Mucosa of descending colon (tissue), 3 donors: ENCODE measurements around the gene ARHGAP21. TPM values are rescaled to one million over a fixed set of nuclear protein-coding genes. Genes with fewer than 3 reads are reported as not detected.
A peak's percentile ranks its signal among the peaks of the same experiment; 100 is the strongest.
"Not testable (repeated sequence)": the region's sequence is repeated elsewhere in the genome, so short reads cannot be mapped to it uniquely, and the experiment has no call there.

ENCODE experiments used
- ATAC-seq: fragments of 200-7000 bp; cut with Tn5 transposase; one replicate; pipeline ENCODE4 v1.9.1; 2020; ENCODE audit warnings: mild to moderate bottlenecking, moderate library complexity
- DNase-seq, 3 donors: peaks; one replicate each; pipeline ENCODE4 v3.0.0-alpha.2; 2020
- H3K36me3 ChIP-seq: fragments of 200-600 bp; one replicate; pipeline ENCODE4 v1.8.0; 2021; ENCODE audit warnings: low read depth, mild to moderate bottlenecking
- H3K4me1 ChIP-seq: fragments of 200-600 bp; one replicate; pipeline ENCODE4 v1.8.0; 2021; ENCODE audit warnings: low read depth, mild to moderate bottlenecking
- H3K4me3 ChIP-seq: fragments of 200-600 bp; one replicate; pipeline ENCODE4 v1.8.0; 2021; ENCODE audit warnings: mild to moderate bottlenecking
- H3K9me3 ChIP-seq: fragments of 200-600 bp; one replicate; pipeline ENCODE4 v1.8.0; 2021; ENCODE audit warnings: mild to moderate bottlenecking
- intact Hi-C, 2 donors: fragments of 100-400 bp; cut with DNase I in 1 of 2; cut with micrococcal nuclease in 1 of 2; formaldehyde crosslinking; loops; one replicate each; pipeline versions ENCODE4 v1.11.0 to v1.11.1; 2022; cut with DNase I, micrococcal nuclease
- total RNA-seq, 3 donors: library from RNA; stranded (reverse); fragmentation: NEBNext Ultra II Directional in 2 of 3; extraction: Animal tissue kit (Norgen Biotek cat#: 25700) in 2 of 3; gene quantifications; one replicate each; pipeline versions ENCODE4 v1.2.1 to v1.2.4, GENCODE V29; 2021 to 2023
- TF ChIP-seq, protein P1 (sequence below): fragments of 200-600 bp; IDR thresholded peaks from one replicate; pipeline ENCODE4 v1.8.0; 2022; ENCODE audit warnings: antibody characterized with exemption, mild to moderate bottlenecking
- donor health status: DM: no; HTN: no; CAD: no; lungs with moderate emphysema.
- donor health status: DM: no; HTN: no; CAD: no.
- donor health status: DM: no; HTN: yes; CAD: no.

The ARHGAP21 gene
- total RNA-seq, 3 donors from 2014 or later = 91.3 to 127 (median 109) TPM

DNA sequence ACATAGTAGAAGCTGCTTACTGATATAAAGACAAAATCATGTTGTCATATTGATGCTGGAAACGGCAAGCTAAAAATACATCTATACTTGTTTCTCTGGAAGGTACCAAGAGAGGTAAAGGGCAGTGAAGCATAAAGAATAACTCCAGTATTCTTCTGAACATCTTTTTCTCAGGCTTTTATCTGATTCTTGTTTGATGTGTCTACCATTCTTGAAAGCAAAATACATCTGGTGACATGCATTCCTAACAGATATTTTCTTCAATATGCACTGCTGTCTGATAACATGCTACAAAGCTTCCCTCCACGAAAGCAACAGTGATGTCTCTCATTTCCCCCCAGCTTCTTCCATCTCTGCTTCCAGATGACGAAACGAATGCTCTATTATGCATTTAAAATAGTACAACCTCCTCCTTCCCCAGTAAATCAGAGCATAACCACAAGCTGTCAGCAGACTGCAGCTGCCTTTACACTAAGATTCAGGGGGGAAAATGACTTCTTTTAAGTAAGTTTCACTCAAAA lies 100.8 kb downstream of the ARHGAP21 start:
- Histone ChIP-seq H3K9me3 (no peaks in the 10 kb centered on the region), H3K36me3 (no peaks in the 10 kb centered on the region), H3K4me3 (no peak overlapping the region), H3K4me1 (no peaks in the 10 kb centered on the region)
- intact Hi-C loops = no loop called here
- no peak for DNase-seq
- no peak for ATAC-seq
- TF ChIP-seq, protein P1, sequence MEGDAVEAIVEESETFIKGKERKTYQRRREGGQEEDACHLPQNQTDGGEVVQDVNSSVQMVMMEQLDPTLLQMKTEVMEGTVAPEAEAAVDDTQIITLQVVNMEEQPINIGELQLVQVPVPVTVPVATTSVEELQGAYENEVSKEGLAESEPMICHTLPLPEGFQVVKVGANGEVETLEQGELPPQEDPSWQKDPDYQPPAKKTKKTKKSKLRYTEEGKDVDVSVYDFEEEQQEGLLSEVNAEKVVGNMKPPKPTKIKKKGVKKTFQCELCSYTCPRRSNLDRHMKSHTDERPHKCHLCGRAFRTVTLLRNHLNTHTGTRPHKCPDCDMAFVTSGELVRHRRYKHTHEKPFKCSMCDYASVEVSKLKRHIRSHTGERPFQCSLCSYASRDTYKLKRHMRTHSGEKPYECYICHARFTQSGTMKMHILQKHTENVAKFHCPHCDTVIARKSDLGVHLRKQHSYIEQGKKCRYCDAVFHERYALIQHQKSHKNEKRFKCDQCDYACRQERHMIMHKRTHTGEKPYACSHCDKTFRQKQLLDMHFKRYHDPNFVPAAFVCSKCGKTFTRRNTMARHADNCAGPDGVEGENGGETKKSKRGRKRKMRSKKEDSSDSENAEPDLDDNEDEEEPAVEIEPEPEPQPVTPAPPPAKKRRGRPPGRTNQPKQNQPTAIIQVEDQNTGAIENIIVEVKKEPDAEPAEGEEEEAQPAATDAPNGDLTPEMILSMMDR = no peak

DNA sequence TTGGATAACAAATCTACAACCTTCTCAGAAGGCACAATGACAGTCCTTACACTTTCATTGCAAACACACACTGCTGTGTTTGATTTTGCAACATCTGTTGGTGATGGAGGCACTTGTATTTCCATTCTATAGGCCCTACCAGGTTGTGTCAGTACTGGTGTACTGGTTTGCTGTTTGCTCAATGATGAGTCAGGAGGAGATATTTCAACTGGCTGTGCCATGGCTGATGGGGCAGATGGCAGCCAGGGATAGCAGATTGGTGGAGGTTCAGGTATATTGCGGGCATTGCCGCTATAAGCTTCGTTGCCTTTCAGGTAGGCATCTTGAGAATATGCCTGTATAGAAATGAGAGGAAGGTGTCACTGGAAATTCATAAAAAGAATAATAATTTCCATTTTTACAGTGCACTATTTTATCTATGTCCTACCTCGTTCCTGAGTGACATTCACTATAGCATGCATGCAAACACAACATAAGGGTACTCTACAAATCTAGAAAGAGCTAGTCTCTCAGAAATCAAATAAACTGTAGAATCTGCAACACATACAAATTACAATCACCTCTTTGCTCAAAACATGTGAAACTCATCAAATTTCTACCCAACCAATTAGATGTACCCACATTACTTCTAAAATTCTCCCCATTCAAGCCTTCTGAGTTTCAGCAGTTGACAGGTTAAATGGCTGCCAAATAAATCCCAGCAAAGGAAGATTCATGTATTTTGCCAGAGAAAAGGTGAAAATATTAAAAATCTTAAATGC lies 102.5 kb downstream of the ARHGAP21 start:
- DNase-seq, H3K4me3 ChIP-seq, H3K9me3 ChIP-seq, H3K36me3 ChIP-seq, intact Hi-C loops, H3K4me1 ChIP-seq: not testable (repeated sequence)
- peak; percentile 50 for ATAC-seq

DNA sequence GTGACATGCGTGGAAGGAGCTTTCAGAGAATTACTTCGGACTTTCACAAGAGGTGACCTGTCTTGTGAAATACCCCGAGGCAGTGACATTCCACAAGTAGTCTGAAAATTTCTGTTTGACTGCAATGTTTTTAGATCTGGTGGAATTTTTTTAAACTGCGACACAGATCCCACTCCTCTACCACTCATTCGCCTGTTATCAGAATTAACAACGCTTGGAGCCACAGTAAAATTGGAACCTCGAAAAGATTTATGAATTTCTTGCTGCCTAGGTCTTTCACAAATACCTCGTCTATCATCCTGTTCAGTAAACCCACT lies 103.7 kb downstream of the ARHGAP21 start:
- H3K4me3 ChIP-seq, H3K36me3 ChIP-seq, H3K9me3 ChIP-seq, ATAC-seq, intact Hi-C loops, DNase-seq, H3K4me1 ChIP-seq: not testable (repeated sequence)

DNA sequence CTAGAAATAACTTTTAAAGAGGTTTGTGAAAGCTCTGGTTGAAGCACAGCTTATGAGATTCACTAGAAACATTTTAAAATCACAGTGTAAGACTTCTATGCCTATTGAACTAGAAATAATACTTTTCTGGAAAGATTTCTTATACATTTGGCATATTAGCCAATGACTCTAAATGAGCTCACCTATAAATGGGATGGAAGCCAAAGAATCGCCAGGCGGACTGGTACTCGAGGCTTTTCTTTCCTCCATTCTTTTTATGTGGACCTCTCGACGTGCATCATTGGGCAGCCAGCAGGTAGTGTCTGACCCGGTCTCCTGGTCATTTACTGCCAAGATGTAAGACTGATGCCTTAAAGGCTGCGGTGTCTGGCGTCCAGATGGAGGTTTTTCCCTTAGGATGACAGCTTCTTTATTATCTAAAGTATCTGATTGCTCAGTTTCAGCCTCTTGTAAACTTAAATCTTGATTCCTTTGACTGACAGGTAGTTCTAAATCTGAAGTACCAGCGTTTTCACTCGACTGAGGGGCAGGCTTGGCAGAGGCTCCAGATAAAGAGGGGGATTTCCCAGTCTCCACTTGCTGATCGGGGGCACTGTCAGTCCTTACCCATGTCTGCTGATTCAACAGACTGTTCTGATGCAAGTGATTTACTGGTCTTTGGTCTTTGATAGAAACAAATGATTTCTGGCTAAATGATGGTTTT lies 104.2 kb downstream of the ARHGAP21 start:
- DNase-seq, H3K4me3 ChIP-seq, H3K9me3 ChIP-seq, H3K36me3 ChIP-seq, H3K4me1 ChIP-seq, ATAC-seq, intact Hi-C loops: not testable (repeated sequence)

DNA sequence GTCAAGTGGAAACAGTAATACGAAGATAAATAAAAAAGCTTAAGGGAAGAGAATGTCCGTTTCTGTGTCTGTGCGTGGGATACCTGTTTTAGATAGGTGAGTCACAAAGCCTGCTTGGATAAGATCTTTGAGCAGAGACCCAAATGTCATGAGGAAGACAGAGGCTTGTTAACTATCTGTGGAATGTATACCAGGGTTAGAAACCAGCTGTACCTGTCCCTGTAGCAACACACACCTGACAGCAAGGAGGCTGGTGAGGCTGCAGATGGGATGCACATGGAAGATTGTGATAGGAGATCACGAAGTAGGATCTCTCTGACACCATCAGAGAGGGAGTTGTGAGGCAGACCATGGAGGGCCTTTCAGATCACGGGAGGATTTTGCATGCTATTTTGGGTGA lies 105.3 kb downstream of the ARHGAP21 start:
- no peaks in the 10 kb centered on the region for H3K4me1 ChIP-seq
- no peaks in the 10 kb centered on the region for H3K36me3 ChIP-seq

DNA sequence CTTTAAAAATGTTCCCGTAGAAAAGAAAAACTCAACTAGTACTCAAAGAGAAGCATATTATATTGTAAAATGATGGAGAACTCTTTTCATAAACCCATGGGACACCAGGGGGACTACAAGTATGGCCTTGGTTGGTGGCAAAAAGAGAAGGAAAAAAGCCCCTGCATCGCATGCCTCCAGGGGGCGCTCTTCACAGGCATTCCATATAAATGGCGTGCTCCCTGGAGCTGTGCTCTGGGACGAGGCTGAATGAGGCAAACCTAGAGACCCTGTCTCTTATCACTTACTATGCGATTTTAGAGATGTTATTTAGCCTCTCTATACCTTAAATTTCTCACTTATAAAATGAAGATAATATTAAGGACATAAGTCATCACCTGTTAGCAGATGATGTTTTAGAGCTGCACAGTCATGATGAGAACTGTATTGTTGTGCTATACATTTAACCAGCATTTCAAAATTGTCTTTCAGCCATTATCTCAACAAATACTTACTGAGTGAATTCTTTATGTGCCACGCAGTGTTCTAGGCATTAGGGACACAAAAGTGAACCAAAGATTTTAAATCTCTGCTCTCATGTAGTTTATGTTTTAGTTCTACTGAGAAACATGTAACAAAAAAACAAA lies 105.8 kb downstream of the ARHGAP21 start:
- TF ChIP-seq, protein P1 = peak; percentile 83
- peak; percentile 77 for ATAC-seq
- H3K4me1 ChIP-seq = no peaks in the 10 kb centered on the region

More for the DNA sequence above, 105.3 kb downstream of the ARHGAP21 start:
- Histone ChIP-seq H3K4me3 (no peak overlapping the region), H3K9me3 (no peaks in the 10 kb centered on the region)
- DNase-seq = no peak
- ATAC-seq = no peak
- intact Hi-C loops = no loop called here
- TF ChIP-seq, protein P1 = no peak

DNA sequence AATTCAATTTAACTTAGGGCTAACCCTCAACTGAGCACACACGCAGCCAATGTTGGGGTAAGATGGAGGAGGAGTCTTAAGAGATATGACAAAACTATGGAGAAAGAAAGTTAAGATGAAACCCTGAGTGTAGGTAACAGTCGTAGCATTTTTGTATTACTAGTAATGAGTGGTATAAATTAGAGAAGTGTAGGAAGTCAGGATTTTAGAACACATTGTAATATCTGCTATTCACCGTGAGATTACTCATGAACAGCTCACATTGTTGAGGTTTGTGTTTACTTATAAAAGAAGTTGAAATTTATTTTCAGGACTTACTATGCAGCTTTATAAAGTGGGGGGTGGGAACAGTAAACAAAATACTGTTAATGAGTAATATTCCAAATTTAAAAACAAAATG lies 107.2 kb downstream of the ARHGAP21 start:
- no peak for ATAC-seq

More for the DNA sequence above, 105.8 kb downstream of the ARHGAP21 start:
- no peak overlapping the region for H3K4me3 ChIP-seq
- H3K9me3 ChIP-seq = no peaks in the 10 kb centered on the region
- no peaks in the 10 kb centered on the region for H3K36me3 ChIP-seq
- intact Hi-C loops = no loop called here
- DNase-seq = peak in 2 of 3 donors; percentile 72 to 77

More for the DNA sequence above, 107.2 kb downstream of the ARHGAP21 start:
- TF ChIP-seq, protein P1 = no peak
- no peak for DNase-seq
- no peaks in the 10 kb centered on the region for H3K9me3 ChIP-seq
- H3K4me3 ChIP-seq = no peak overlapping the region
- no peaks in the 10 kb centered on the region for H3K36me3 ChIP-seq
- no peaks in the 10 kb centered on the region for H3K4me1 ChIP-seq
- intact Hi-C loops = no loop called here
